SKM-1 (cell line): Measurements from ENCODE around the gene UNC119.
"Not testable (repeated sequence)": the region's sequence is repeated elsewhere in the genome, so short reads cannot be mapped to it uniquely, and the experiment has no call there.

Experiments
- DNase-seq: peaks from one replicate; lab custom pipeline; 2025; ENCODE audit not compliant: unreplicated experiment; lab: John Stamatoyannopoulos, UW

The UNC119 gene

DNA sequence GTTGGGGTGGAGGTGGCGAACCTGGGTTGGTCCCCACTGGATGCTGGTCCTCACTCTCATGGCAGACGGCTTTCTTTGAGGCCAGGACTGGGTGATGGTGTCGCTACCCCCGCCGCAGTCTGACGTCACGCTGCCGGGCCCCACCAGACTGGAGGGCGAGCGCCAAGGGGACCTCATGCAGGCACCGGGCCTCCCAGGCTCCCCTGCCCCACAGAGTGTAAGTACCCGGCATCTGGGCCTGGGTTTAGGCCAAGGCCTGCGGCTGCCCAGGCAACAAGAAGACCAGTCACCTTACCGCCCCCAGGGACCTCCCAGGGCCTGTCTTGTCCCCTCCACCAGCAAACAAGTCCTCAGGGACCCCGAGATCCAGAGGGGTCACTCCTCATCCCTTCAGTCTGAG, 28.5 kb downstream of the UNC119 start:
- no peak for DNase-seq

DNA sequence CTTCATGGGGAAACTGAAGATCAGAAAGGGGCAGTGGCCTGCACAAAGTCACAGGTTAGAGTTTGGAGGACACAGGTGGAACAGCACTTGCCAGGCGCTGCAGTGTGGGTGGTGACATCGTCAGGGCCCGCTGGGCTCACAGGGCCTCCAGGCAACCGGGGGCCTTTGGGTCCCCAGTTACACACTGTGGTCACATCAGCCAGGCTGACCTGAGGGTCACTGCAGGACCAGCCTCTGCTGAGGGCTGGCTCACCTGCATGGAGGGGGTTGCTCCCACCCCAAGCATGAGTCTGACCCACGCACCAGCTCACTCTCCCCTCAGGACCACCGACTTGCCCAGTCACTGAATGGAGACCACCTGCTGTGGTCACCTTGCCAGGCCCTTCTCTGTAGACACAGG, 29.2 kb downstream of the UNC119 start:
- no peak for DNase-seq

DNA sequence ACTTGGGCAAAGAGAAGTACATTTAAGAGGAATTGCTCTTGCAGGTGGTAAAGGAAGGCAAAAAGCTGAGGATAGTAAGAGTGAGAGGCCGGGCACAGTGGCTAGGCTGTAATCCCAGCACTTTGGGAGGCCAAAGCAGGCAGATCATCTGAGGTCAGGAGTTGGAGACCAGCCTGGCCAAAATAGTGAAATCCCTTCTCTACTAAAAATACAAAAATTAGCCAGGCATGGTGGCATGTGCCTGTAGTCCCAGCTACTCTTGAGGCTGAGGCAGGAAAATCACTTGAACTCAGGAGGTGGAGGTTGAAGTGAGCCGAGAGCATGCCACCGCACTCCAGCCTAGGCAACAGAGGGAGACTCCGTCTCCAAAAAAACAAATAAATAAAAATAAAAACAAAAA, 30.1 kb downstream of the UNC119 start:
- DNase-seq, result not testable (repeated sequence)

DNA sequence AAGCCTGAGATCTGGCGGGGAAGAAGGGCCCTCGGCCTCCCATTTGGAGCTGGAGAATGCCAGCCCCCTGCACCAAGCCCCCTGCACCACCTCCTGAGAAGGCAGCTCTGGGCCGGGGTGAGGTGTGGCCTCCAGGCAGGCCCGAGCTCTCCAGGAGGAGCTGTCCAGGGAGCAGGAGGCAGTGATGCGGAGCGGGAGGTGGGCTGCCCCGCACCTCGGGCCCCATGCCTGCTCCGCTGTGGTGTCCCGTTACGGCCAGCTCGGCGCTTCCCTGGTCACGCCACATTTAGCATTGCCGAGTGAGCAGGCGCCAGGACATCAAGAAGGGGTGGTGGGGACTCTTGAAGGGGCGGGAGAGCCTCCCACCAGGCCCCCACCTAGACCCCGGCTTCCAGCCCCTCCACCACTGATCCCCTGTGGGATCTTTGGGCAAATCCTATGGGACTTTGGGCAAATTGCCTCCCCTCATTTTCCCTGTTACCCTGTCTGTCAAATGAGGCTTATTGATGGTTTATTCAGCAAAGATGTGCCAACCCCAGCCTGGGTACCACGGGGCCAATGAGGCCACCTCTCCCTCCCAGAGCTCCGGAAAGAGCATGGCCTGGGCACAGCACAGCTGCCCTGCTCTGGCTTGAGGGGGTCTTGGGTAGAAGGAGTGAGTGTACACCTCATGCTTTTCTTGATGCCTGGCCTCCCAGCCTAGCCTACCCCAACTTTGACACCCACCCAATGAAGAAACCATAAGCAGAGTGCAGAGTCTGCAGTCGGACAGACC, 30.9 kb downstream of the UNC119 start:
- no peak for DNase-seq

DNA sequence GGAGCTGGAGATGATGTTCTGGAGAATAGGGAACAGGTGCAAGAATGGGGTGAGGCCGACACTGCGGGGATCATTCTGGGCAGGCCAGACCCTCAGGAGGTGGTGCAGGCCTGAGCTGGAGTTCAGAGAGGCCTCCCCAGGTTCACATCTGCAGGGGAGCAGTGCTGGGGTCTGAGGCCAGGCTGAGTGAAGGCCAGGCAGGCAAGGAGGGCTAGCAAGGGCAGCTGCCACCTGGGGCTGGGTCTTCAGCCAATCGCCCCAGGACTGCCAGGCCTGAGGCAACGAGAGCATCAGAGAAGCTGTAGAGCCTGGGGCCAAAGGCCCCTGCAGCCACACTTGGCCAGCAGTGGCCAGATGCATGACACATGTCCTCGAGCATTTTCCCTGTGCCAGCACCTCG, 31.7 kb downstream of the UNC119 start:
- no peak for DNase-seq

- no peak for DNase-seq
Observed at GRCh38 chr17:28519236-28519635, 33.2 kb downstream of the UNC119 start.

- no peak for DNase-seq
Observed at GRCh38 chr17:28518578-28518977, 33.8 kb downstream of the UNC119 start.

DNA sequence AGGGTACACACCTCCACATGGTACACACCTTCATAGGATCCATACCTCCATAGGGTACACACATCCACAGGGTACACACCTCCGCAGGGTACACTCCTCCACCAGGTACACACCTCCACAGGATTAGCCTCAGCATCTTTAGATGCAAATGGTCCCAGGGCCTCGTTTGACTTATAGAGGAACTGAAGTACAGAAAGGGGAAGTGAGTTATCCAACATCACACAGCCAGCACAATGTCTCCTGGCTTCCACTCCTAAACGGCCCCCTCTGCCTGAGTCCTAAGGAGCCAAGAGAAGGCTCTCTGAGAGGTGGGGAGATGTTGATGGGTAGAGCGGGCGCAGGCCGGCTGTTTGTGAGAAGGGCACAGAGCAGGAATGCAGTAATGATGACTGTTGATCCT, 34.3 kb downstream of the UNC119 start:
- peak; percentile 21 for DNase-seq

- no peak for DNase-seq
Observed at GRCh38 chr17:28515518-28515917, 36.9 kb downstream of the UNC119 start.

DNA sequence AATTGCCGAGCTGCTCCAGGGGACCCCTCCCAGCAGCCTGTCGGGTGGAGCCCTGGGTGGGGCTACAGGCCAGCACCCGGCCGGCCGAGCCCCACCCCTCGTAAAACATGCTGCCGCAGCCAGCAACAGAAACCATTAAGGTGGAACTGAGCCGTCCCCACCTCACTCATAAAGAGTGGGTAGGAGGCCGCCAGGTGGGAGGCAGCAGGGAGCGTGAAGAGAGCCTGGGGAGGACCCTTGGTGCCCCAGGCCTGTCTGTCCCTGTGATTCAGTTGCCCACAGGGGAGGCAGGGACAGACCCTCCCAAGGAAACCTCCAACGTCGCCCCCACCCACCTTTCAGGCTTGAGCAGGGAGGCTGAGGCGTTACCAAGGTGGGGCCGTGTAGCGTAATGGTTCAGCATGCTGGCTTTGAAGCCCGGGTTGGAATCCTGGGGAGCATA, 37.8 kb downstream of the UNC119 start:
- no peak for DNase-seq

DNA sequence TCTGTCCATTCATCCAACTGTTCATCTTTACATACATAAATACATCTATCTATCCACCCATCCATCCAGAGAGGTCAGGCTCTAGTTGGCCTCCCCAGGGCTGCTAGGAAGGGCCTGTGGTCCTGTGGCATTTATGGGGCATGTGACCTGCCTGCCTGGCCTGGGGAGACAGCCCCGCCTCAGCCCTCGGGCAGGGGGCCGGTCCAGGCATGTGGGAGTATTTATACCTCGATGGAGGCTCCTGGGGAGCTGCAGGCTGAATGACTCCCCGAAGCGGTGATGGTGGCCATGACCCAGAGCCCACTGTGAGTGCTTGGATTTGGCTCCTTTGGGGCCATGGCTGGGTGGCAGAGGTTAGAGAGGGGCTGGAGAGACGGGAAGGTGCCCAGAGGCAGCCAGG, 38.9 kb downstream of the UNC119 start:
- DNase-seq, result no peak

DNA sequence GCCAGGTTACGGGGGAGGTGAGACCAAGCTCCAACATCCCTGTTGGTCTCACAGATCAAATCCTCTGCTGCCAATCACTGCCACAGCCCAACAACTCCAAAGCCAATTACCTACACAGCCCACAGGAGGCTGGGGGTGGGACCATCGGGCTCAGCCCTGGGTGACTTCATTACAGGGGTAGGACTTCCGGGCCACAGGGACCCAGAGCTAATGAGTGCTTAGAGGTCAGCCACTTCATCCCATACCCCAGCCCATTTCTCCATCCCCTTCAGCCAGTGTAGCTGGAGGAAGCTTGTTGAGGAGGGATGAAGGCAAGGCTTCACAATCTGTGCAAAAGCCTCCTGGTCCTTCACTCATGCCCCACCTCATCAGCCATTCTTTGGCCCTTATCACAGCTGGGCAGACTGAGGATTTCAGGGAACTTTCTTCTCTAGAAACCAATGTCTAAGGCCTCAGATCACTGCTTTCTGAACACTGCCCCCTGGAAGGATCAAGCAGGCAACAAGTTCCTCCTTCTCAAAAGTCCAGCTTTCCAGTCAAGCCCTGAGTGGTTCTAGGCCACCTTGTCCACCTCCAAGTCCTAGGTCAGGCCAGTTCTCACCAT, 40.5 kb downstream of the UNC119 start:
- DNase-seq, result no peak

GRCh38 chr17:28509789-28510188, 42.6 kb downstream of the UNC119 start:
- peak; percentile 32 for DNase-seq

GRCh38 chr17:28508211-28508724, 44.2 kb downstream of the UNC119 start:
- no peak for DNase-seq

- no peak for DNase-seq
Observed at GRCh38 chr17:28507567-28508203, 44.7 kb downstream of the UNC119 start.

DNA sequence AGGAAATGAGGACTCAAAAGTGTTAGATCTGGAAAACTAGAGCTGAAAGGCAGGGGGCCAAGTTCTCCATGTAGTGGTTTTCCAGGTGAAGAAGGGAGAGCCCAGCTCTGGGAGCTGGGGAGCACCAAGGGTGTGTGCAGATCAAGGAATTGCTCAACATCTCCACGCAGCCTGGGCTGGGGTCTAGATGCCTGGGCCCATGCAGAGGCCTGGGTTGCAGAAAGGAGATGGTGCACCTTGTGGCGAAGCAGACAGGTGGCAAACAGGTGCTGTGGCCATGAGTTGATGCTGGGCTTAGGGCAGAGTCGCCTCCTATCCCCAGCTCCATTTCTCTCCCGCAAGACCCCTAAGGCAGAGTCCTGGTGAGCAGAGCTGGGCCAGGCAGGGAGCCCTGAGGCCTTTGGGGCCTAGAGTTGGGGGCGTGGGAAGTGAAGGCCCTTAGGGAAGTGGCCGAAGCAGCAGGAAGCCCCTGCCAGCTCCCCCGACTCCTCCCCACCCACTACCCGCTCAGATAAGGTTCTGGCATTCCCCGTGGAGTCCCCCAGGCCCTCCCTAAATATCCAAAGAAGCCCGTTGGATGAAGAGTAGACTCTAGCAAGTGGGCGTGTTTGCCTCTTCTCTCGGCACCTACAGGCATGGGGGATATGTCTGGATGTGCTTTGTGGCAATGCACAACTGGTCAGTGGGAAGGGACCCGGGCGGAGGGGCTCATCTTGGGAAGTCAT, 45.5 kb downstream of the UNC119 start:
- DNase-seq, result no peak

DNA sequence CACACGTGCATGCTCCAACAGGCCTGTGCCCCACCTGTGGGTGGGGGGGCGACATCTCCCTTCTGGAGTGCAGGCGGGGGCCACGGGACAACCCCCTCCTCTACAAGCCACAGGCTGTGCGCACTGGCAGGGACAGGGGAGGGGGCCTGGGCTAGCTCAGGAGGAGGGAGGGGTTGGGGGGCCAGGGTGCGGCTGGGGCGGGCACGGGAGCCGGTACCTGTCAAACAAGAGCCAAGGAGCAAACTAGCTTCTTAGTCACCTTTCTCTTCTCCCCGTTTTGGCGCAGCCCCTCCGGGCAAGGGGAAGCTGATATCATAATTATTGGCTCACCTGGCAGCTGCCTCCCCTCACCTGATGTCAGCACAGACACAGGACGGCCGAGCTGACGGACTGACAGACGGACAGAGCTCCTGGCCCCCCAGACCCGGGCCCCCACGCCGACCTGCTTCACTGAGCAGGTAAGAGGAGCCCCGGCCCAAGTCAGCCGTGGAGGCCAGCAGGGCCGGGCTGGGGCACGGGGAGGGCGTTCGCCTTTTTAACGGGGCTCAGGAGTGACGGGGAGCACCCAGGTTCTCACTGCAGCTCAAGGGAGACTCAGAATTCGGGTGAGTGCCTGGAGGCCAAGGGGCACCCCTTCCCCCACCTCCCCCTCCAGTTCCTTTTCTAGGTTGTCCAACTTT, 46.3 kb downstream of the UNC119 start, which contains the start of gene FOXN1:
Gene FOXN1, plus strand, starts transcription at position 363 of the 680 bp plus-strand sequence. CDS start 17,622 bp downstream, outside the sequence.
- DNase-seq, result no peak

DNA sequence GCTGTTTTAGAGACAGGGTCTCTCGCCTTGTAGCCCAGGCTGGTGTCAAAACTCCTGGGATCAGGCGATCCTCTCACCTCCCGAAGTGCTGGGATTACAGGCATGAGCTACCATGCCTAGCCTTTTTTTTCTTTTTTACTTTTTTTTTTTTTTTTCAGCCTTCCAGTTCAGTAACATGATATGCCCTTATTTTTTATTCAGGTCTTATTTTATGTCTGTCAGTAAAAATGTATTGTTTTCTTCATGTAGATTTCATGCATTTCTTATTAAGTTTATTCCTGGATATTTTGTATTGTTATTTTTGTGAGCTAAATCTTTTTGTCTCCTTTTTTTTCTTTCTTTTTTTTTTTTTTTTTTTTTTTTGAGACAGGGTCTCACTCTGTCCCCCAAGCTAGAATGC, 49.0 kb downstream of the UNC119 start:
- DNase-seq, result no peak

DNA sequence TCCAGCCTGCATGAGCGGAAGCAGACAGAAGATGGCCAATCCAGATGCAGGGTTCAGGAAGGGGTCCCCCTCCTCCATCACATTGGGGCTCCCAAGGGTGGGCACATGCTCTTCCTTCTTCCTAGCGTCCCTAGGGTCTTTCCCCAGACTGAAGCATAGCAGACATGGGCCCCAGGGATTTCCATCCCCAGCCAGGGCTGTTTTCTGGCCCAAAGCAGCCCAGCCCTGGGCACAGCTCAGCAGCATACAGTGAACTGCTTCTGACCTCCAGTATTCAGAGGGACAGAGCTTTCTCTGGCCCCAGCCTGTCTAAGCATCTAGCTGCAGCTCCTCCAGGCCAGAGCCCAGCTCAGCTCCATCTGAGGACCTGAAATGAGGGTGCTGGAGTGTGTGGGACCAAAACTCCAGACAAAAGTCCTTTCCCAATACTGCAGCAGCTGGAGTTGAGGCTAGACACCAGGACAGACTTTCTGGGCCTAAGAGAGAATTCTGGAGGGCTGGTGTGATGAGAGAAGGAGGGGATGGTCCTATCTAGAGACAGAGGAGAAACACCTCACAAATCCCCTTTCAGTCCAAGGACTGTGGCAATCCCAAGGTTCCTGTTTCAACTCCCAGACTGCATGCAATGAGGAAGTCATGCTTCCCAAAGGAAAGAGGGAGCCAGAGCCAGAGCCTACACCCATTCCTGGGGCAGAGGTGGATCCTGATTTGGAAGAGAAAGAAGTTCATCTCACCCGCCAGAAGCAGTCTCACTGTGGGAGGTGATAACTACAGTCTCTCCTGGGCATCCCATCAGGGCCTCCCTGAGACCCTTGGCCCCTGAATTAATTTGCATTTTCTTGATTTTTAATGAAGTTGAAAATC, 50.8 kb downstream of the UNC119 start:
- DNase-seq, result no peak
